ENCODE measurements around the gene ROR1.

ROR1 gene

GRCh38 chr1:63729227-63729620 lies 44.6 kb upstream of the ROR1 start (continued):
- TF ChIP-seq ZNF398 (tag by site-specific recombination; IDR thresholded peaks at IDR 0.05) (no peak), ZNF202 (tag by site-specific recombination; IDR thresholded peaks at IDR 0.05; ENCODE audit: borderline replicate concordance) (no peak), ZNF514 (tag by site-specific recombination; IDR thresholded peaks at IDR 0.05) (no peak), KLF8 (tag by site-specific recombination; IDR thresholded peaks at IDR 0.05) (no peak), ZNF114 (tag by site-specific recombination; IDR thresholded peaks at IDR 0.05) (no peak), ZNF791 (tag by site-specific recombination; IDR thresholded peaks at IDR 0.05) (no peak), ZNF19 (tag by site-specific recombination; IDR thresholded peaks at IDR 0.05; ENCODE audit: low read depth) (no peak), ZNF792 (tag by site-specific recombination; IDR thresholded peaks at IDR 0.05) (no peak), ZBTB11 (tag by site-specific recombination; conservative IDR thresholded peaks at IDR 0.05; ENCODE audit: low read depth) (no peak)

GRCh38 chr1:63730211-63730610 lies 43.6 kb upstream of the ROR1 start:
- ChIA-PET POLR2A (no interaction called here), CTCF (interaction anchor here (0.6 to 1.1 kb wide), 3 partner anchors 39 to 542 kb away, joined by 4 to 6 read pairs (median 5); no protein-coding TSS in a partner anchor)
- Histone ChIP-seq H3K4me1 (ENCODE audit: control insufficient read depth, insufficient read depth, low read length) (no peaks in the 10 kb centered on the region; the same call in 1 of the 2 replicates), H3K9me3 (ENCODE audit: control insufficient read depth, insufficient read depth, low read depth, low read length) (no peaks in the 10 kb centered on the region), H3K4me3 (ENCODE audit: low read depth, low read length) (no peak overlapping the region), H3K36me3 (ENCODE audit: control insufficient read depth in 2 of 2, insufficient read depth in 1 of 2, low read length in 2 of 2) (no peaks in the 10 kb centered on the region; a peak in 1 of 3 replicates), H3K27ac (ENCODE audit: extremely low read depth, low read depth, low read length) (no peak overlapping the region)
- TF ChIP-seq ZNF184 (tag by site-specific recombination; IDR thresholded peaks at IDR 0.05) (no peak), ZNF792 (tag by site-specific recombination; IDR thresholded peaks at IDR 0.05) (no peak), OSR2 (tag by site-specific recombination; IDR thresholded peaks at IDR 0.05) (peak; percentile 56)

- ChIA-PET POLR2A (no interaction called here), CTCF (interaction anchor here (0.6 to 1.2 kb wide), 8 partner anchors 11 to 184 kb away, joined by 3 to 6 read pairs (median 3); no protein-coding TSS in a partner anchor)
- Histone ChIP-seq H3K4me3 (ENCODE audit: low read depth, low read length) (no peak overlapping the region), H3K9me3 (ENCODE audit: control insufficient read depth, insufficient read depth, low read depth, low read length) (no peaks in the 10 kb centered on the region), H3K4me1 (ENCODE audit: control insufficient read depth, insufficient read depth, low read length) (no peaks in the 10 kb centered on the region; the same call in 1 of the 2 replicates), H3K36me3 (ENCODE audit: control insufficient read depth in 2 of 2, insufficient read depth in 1 of 2, low read length in 2 of 2) (no peaks in the 10 kb centered on the region; a peak in 1 of 3 replicates), H3K27ac (ENCODE audit: extremely low read depth, low read depth, low read length) (no peak overlapping the region)
- TF ChIP-seq HOXC10 (CRISPR knock-in tag; IDR thresholded peaks at IDR 0.05) (no peak), ZNF704 (tag by site-specific recombination; IDR thresholded peaks at IDR 0.05) (no peak), ZNF624 (tag by site-specific recombination; IDR thresholded peaks at IDR 0.05) (no peak), ZNF366 (tag by site-specific recombination; conservative IDR thresholded peaks at IDR 0.05) (no peak; the same call in 1 of the 2 replicates), ZNF530 (tag by site-specific recombination; IDR thresholded peaks at IDR 0.05; ENCODE audit: low read depth) (no peak), ZNF112 (tag by site-specific recombination; IDR thresholded peaks at IDR 0.05) (no peak), ZNF138 (tag by site-specific recombination; IDR thresholded peaks at IDR 0.05; ENCODE audit: borderline replicate concordance) (no peak), ZNF302 (tag by site-specific recombination; IDR thresholded peaks at IDR 0.05; ENCODE audit: low read depth) (no peak), ZNF692 (tag by site-specific recombination; IDR thresholded peaks at IDR 0.05) (peak; percentile 40; the same call in 1 of the 2 replicates), ZNF174 (tag by site-specific recombination; IDR thresholded peaks at IDR 0.05) (no peak), ZNF398 (tag by site-specific recombination; IDR thresholded peaks at IDR 0.05) (no peak)
Measured at GRCh38 chr1:63731117-63732043, 42.4 kb upstream of the ROR1 start.

Data from HEK293 (cell line).